Measurements from ENCODE around the gene KDM6A.
"Not testable (repeated sequence)": the region's sequence is repeated elsewhere in the genome, so short reads cannot be mapped to it uniquely, and the experiment has no call there.

The KDM6A gene

GRCh38 chrX:44889824-44890223 lies 16.8 kb downstream of the KDM6A start:
- no peak for DNase-seq (ENCODE audit: low read depth)

GRCh38 chrX:44890247-44890646 lies 17.3 kb downstream of the KDM6A start:
- no peak for DNase-seq (ENCODE audit: low read depth)

- not testable (repeated sequence) for DNase-seq (ENCODE audit: low read depth)
Observed at GRCh38 chrX:44890687-44891086, 17.7 kb downstream of the KDM6A start.

DNA sequence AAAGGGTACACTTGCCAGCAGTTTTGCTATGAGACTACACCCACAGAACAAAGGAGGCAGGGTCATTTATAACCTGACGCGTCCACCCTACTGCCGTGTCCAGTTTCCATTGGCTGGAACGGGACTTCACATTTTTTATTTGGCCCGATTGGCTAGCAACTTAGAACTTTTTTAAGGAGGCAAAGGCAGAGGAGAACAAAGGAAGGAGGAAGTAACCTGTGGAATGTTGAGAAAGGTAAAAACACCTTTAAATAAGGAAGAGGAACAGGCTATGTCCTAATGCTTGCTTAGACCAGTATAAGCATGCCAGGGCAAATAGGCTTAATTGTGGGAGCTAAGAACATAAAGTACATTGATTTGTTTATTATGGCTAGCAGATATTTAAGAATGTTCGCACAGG lies 18.7 kb downstream of the KDM6A start:
- DNase-seq (ENCODE audit: low read depth): no peak

- DNase-seq (ENCODE audit: low read depth): no peak
Observed at GRCh38 chrX:44896876-44897186, 23.8 kb downstream of the KDM6A start.

- no peak for DNase-seq (ENCODE audit: low read depth)
Observed at GRCh38 chrX:44897539-44897938, 24.6 kb downstream of the KDM6A start.

- no peak for DNase-seq (ENCODE audit: low read depth)
Observed at GRCh38 chrX:44898411-44899221, 25.6 kb downstream of the KDM6A start.

DNA sequence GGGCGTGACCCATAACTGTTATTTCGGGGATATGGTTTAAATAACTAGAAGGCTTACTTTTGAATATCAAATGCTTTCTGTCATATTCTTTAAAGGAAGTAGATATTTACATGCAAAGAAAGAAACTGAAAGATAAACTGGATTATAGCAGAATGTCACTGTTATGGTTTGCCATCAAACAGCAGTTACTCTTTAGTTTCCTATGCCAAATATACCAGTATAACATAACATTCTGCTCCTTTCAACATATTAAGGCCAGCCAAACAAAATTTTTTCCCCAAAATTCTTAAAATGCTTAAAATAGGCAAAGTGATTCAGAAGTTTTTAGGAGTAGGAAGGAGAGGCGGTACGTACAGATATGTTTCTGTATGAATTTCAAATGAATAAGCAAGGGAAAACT lies 27.0 kb downstream of the KDM6A start:
- no peak for DNase-seq (ENCODE audit: low read depth)

DNA sequence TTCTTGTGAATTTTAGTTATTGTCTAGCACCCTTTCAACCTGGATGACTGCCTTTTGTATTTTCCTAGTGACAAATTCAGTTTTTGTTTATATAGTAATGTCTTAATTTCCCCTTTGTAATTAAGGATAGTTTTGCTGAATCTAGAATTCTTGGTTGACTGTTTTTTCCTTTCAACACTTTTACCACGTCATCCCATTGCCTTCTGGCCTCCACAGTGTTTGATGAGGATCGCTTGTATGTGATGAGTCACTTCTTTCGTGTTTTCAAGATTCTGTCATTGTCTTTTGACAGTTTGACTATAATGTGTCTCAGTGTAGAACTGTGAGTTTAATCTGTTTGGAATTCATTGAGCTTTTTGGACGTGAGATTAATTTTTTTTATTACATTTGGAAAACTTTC lies 30.1 kb downstream of the KDM6A start:
- DNase-seq (ENCODE audit: low read depth): peak; percentile 80

- DNase-seq (ENCODE audit: low read depth): no peak
Observed at GRCh38 chrX:44903830-44904530, 31.0 kb downstream of the KDM6A start.

GRCh38 chrX:44904542-44905115 lies 31.6 kb downstream of the KDM6A start:
- no peak for DNase-seq (ENCODE audit: low read depth)

GRCh38 chrX:44906041-44906440 lies 33.1 kb downstream of the KDM6A start:
- no peak for DNase-seq (ENCODE audit: low read depth)

DNA sequence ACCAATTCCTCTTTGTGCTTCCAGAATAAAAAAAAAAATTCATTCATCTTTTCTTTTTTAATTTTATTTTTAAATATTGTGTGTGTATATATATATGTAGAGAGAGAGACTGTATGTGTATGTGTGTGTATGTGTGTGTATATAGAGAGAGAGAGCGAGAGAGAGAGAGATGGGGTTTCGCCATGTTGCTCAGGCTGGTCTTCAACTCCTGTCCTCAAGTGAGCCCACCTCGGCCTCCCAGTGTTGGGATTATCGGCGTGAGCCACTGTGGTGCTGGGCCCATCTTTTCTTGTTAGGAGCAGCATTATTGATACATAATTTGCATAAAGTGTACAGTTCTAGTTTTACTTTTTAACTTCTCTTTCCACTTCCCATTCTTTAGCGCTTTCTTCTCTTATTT lies 33.6 kb downstream of the KDM6A start:
- no peak for DNase-seq (ENCODE audit: low read depth)

DNA sequence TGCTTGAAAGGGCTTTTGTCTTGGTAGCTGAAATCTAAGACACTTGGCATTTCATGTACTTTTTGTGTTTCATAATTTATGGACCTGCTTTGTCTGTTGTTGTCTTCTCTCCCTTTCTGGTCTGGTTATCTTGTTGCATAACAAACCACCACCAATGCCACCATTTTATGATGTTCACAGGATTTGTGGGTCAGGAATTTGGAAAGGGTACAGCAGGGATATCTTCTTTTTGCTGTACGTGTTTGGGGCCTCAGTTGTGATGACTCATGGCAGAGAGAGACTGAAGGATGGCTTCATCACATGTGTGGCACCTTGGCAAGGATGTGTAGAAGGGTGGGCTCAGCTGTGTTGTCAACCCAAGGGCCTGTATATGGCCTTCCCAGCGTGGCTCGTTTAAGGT lies 35.2 kb downstream of the KDM6A start:
- DNase-seq (ENCODE audit: low read depth): no peak

GRCh38 chrX:44908827-44909226 lies 35.8 kb downstream of the KDM6A start:
- no peak for DNase-seq (ENCODE audit: low read depth)

GRCh38 chrX:44910508-44910907 lies 37.5 kb downstream of the KDM6A start:
- not testable (repeated sequence) for DNase-seq (ENCODE audit: low read depth)

GRCh38 chrX:44911074-44911600 lies 38.1 kb downstream of the KDM6A start:
- not testable (repeated sequence) for DNase-seq (ENCODE audit: low read depth)

DNA sequence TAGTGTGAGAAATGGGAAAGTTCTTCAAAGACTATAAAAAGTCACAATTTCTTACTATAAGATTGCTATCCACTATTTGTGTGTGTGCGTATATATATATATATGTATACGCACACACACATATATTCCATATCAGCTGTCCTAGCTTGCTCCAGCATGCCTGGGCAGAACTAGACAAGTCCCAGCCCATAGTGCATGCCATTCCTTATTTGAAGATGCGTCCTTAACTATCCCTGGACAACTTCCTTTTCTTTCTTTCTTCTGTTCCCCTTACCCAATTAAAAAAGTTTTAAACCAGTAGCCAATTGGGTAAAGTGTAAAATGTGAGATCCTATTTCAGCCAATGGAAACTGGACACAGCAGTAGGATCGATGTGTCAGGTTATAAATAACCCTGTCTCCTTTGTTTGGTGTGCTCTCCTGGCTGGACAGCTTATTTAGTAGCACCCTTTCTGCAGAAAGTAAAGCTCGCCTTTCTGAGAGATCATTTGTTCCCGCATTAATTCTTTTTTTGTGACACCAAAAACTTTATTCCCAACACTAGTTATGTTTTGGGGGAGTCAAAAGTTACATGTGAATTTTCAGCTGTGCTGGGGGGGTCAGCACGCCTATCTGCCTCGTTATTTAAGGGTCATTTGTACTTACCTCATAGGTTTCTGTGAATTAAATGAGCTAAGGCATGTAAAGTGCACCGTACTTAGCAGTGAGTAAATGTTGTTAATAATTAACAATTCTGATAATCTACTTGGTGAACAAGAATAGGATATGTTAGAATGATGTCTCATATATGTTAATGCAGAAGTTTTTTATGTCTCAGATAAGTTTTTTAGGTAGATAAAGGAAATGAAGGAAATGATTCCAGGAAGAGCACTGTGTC lies 40.9 kb downstream of the KDM6A start:
- DNase-seq (ENCODE audit: low read depth): no peak

DNA sequence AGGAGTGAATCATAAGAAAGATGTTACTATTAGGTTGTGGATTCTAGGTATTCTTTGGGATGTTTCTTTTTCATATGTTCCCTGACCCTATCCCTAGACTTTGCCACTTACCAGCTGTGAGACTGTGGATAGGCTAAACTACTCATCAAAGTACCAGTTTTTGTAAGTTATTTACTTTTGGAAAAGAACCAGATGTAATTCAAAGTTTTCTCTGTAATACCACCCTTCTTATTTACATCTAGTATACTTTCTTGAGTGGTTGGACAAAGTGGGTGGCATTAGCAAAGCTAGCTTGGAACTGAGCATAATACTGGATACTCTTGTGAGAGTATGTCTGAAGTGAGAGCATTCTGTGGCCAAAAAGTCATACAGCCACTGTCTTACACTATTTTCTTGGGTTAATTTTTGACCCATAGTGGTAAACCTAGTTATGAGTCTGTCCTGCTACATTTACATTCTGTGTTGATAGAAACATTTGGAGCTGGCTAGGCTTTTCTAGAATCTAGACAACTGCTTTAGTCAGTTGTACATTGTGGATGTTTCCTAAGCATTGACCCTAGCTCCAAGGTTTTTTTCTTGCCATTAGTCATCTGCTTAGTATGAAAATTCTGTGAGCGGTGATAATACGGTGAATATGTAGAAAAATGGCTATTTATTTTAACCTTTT lies 41.7 kb downstream of the KDM6A start:
- DNase-seq (ENCODE audit: low read depth): peak; percentile 40

- DNase-seq (ENCODE audit: low read depth): no peak
Observed at GRCh38 chrX:44915361-44915868, 42.4 kb downstream of the KDM6A start.

- no peak for DNase-seq (ENCODE audit: low read depth)
Observed at GRCh38 chrX:44918722-44919121, 45.7 kb downstream of the KDM6A start.

Data from ELR (cell line).